Measurements from ENCODE around the gene REEP5.

DNA sequence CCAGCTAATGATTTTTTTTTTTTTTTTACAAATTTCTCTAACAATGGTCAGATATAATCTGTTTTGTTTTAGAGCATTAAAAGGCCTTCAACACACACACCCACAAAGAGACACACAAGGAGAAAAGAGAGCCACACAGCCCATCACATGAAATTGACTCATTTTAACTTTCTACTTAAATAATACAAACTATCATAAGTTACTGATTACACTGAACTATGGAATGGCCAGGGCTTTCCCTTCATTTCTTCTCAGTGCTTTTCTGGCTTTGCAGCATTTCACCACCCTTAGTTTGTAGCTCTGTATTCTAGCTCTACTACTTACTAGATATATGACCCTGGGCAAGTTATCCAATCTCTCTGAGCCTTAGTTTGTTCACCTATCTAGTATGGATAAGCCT is 13.2 kb downstream of the REEP5 start:
- TF ChIP-seq, protein P1, sequence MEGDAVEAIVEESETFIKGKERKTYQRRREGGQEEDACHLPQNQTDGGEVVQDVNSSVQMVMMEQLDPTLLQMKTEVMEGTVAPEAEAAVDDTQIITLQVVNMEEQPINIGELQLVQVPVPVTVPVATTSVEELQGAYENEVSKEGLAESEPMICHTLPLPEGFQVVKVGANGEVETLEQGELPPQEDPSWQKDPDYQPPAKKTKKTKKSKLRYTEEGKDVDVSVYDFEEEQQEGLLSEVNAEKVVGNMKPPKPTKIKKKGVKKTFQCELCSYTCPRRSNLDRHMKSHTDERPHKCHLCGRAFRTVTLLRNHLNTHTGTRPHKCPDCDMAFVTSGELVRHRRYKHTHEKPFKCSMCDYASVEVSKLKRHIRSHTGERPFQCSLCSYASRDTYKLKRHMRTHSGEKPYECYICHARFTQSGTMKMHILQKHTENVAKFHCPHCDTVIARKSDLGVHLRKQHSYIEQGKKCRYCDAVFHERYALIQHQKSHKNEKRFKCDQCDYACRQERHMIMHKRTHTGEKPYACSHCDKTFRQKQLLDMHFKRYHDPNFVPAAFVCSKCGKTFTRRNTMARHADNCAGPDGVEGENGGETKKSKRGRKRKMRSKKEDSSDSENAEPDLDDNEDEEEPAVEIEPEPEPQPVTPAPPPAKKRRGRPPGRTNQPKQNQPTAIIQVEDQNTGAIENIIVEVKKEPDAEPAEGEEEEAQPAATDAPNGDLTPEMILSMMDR (IDR thresholded peaks at IDR 0.05) = no peak
- no peak for TF ChIP-seq POLR2A (IDR thresholded peaks at IDR 0.05)

Measured in esophagus squamous epithelium (tissue), 4 donors.